ENCODE measurements around the gene ETV6. TPM values are rescaled to one million over a fixed set of nuclear protein-coding genes. Genes with fewer than 3 reads are reported as not detected.

Gene ETV6
- total and polyA plus RNA-seq, 9 of the 15 experiments (the other 6 are each of a cell fraction or from before 2014, with no cell fraction given): 0.81 to 12.7 (median 4.1) TPM

DNA sequence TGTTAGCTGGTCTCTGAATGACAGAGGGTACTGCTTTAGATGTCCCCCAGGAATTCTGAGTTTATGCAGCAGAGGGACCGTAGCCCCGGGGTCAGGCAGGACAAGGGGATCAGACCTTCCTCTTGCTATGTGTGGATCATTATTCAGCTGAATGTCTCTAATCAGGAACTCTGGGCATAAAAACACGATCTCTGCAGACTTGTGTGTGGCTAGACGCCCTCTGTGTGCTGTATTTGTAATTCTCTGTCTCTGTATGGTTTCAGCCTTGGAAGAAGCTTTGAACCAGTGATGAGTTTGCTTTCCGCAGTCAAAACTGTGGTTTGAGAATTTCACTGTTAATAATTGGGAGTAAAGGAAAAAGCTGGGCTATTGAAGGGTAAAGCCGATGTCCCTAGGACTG lies 125.3 kb downstream of the ETV6 start:
- intact Hi-C loops (cut with micrococcal nuclease) (no loop called here), in situ Hi-C loops (cut with MboI) (no loop called here)
- no peak overlapping the region for H3K9ac ChIP-seq (ENCODE audit: insufficient read depth in 1 of 2, low read depth in 2 of 2, low read length in 2 of 2)
- H3K36me3 ChIP-seq (ENCODE audit: control insufficient read depth, insufficient read depth, low read length): no peaks in the 10 kb centered on the region
- no peak overlapping the region for H3K4me2 ChIP-seq (ENCODE audit: insufficient read depth, low read length)
- H3K9me3 ChIP-seq (replicated peaks; ENCODE audit: control insufficient read depth, insufficient read depth, low read depth, low read length): no peaks in the 10 kb centered on the region
- no peak for ATAC-seq
- H3K27ac ChIP-seq (ENCODE audit: extremely low read depth, low read depth, low read length): no peak overlapping the region
- FAIRE-seq: no peak
- no TSS peak for BruUV-seq (replicated peaks)
- H3K27me3 ChIP-seq (ENCODE audit: control insufficient read depth in 2 of 2, insufficient read depth in 2 of 2, low read length in 2 of 2): no peaks in the 10 kb centered on the region
- H3K4me1 ChIP-seq (replicated peaks in 1 of 2; ENCODE audit: control insufficient read depth in 2 of 2, insufficient read depth in 2 of 2, low read length in 2 of 2): peaks cover 0 to 3% of the 10 kb centered on the region in 2 experiments; a peak in 2 of 5 replicates
- H4K20me1 ChIP-seq (replicated peaks; ENCODE audit: control insufficient read depth, insufficient read depth, low read length): no peaks in the 10 kb centered on the region
- H3K4me3 ChIP-seq: no peak overlapping the region
- DNase-seq (ENCODE audit: extremely low read depth in 1 of 4, low spot score in 3 of 4): no peak
- ChIA-PET CTCF (ENCODE audit: low intra/inter-chr PET ratio) (no interaction called here), POLR2A (no interaction called here)
- no peaks in the 10 kb centered on the region for H3K9me1 ChIP-seq (ENCODE audit: control insufficient read depth, insufficient read depth, low read length)
- WGBS (ENCODE audit: insufficient coverage, low coverage, missing lambda C conversion rate): 85% methylated on average over 6 of the region's 6 CpGs
- H2AFZ ChIP-seq (ENCODE audit: low read depth, low read length): no peak overlapping the region
- no peaks in the 10 kb centered on the region for H3K79me2 ChIP-seq (ENCODE audit: control insufficient read depth, insufficient read depth, low read length)
- TF ChIP-seq, protein P1, sequence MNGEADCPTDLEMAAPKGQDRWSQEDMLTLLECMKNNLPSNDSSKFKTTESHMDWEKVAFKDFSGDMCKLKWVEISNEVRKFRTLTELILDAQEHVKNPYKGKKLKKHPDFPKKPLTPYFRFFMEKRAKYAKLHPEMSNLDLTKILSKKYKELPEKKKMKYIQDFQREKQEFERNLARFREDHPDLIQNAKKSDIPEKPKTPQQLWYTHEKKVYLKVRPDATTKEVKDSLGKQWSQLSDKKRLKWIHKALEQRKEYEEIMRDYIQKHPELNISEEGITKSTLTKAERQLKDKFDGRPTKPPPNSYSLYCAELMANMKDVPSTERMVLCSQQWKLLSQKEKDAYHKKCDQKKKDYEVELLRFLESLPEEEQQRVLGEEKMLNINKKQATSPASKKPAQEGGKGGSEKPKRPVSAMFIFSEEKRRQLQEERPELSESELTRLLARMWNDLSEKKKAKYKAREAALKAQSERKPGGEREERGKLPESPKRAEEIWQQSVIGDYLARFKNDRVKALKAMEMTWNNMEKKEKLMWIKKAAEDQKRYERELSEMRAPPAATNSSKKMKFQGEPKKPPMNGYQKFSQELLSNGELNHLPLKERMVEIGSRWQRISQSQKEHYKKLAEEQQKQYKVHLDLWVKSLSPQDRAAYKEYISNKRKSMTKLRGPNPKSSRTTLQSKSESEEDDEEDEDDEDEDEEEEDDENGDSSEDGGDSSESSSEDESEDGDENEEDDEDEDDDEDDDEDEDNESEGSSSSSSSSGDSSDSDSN (IDR thresholded peaks at IDR 0.05; ENCODE audit: borderline replicate concordance in 1 of 2, low read depth in 2 of 2, low read length in 2 of 2): no peak
- TF ChIP-seq, protein P2, sequence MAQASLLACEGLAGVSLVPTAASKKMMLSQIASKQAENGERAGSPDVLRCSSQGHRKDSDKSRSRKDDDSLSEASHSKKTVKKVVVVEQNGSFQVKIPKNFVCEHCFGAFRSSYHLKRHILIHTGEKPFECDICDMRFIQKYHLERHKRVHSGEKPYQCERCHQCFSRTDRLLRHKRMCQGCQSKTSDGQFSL (CRISPR knock-in tag; IDR thresholded peaks at IDR 0.05): no peak
- TF ChIP-seq, protein P2 (tag; IDR thresholded peaks at IDR 0.05): no peak
- TF ChIP-seq, protein P3, sequence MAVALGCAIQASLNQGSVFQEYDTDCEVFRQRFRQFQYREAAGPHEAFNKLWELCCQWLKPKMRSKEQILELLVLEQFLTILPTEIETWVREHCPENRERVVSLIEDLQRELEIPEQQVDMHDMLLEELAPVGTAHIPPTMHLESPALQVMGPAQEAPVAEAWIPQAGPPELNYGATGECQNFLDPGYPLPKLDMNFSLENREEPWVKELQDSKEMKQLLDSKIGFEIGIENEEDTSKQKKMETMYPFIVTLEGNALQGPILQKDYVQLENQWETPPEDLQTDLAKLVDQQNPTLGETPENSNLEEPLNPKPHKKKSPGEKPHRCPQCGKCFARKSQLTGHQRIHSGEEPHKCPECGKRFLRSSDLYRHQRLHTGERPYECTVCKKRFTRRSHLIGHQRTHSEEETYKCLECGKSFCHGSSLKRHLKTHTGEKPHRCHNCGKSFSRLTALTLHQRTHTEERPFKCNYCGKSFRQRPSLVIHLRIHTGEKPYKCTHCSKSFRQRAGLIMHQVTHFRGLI (CRISPR knock-in tag; IDR thresholded peaks at IDR 0.05): no peak
- TF ChIP-seq CBX5 (IDR thresholded peaks at IDR 0.05; ENCODE audit: borderline replicate concordance, low read depth) (no peak), RBM25 (IDR thresholded peaks at IDR 0.05; ENCODE audit: low read depth, low read length, severe bottlenecking) (no peak)
- TF ChIP-seq, protein P4, sequence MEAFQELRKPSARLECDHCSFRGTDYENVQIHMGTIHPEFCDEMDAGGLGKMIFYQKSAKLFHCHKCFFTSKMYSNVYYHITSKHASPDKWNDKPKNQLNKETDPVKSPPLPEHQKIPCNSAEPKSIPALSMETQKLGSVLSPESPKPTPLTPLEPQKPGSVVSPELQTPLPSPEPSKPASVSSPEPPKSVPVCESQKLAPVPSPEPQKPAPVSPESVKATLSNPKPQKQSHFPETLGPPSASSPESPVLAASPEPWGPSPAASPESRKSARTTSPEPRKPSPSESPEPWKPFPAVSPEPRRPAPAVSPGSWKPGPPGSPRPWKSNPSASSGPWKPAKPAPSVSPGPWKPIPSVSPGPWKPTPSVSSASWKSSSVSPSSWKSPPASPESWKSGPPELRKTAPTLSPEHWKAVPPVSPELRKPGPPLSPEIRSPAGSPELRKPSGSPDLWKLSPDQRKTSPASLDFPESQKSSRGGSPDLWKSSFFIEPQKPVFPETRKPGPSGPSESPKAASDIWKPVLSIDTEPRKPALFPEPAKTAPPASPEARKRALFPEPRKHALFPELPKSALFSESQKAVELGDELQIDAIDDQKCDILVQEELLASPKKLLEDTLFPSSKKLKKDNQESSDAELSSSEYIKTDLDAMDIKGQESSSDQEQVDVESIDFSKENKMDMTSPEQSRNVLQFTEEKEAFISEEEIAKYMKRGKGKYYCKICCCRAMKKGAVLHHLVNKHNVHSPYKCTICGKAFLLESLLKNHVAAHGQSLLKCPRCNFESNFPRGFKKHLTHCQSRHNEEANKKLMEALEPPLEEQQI (IDR thresholded peaks at IDR 0.05): no peak
- TF ChIP-seq, protein P5, sequence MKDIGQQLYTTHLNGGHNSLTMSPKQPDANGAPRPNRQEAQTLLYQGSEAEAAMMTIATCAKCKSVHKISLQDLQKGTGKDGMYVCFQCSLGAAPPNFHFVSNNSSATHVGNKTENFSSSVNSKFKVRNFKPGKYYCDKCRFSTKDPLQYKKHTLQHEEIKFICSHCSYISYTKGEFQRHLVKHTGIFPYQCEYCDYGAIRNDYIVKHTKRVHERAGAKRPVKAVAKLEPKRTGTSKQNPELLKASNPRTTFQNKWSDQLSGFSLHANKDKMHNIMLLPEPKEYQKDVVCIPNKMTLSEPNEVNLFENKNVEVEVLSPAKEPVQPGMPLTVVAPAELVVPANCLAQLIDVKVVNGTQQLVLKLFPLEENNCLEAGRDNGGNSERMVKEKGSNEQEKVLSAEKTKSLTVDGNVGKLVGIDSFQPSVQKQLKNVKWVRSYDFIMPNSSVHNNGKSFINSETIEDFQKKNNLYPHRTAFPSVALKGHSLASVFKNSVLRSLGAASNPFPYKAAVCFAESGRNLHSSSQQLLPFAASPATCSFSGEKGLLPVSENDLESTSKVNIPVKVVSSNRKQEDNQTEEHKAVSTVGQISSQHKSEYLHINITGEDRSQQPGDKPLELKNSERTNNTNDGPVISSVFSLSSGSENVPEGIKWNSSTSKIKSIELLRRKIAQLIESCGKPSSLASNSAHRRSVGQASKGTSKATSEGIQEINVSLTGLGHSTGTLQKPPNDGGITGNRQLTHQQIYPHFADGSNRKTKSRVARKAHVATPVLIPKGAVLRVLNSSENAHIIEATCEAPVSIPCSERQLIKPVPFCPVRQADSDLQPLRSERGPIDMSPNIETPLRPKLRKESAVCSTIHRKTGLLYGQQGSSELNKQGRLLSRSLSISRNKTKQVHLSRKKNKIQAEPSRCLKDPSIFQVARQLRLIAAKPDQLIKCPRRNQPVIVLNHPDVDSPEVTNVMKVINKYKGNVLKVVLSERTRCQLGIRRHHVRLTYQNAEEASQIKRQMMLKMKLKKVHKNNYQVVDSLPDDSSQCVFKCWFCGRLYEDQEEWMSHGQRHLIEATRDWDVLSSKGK (CRISPR knock-in tag; IDR thresholded peaks at IDR 0.05): no peak
- TF ChIP-seq, protein P6, sequence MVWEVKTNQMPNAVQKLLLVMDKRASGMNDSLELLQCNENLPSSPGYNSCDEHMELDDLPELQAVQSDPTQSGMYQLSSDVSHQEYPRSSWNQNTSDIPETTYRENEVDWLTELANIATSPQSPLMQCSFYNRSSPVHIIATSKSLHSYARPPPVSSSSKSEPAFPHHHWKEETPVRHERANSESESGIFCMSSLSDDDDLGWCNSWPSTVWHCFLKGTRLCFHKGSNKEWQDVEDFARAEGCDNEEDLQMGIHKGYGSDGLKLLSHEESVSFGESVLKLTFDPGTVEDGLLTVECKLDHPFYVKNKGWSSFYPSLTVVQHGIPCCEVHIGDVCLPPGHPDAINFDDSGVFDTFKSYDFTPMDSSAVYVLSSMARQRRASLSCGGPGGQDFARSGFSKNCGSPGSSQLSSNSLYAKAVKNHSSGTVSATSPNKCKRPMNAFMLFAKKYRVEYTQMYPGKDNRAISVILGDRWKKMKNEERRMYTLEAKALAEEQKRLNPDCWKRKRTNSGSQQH (CRISPR knock-in tag; IDR thresholded peaks at IDR 0.05): no peak
